Hair follicular keratinocyte (primary cell): ENCODE measurements around the gene RNF152. TPM values are rescaled to one million over a fixed set of nuclear protein-coding genes. Genes with fewer than 3 reads are reported as not detected.

Experiments used
- total RNA-seq: library from RNA; depleted of rRNA; stranded (reverse); fragments of >200 nt; gene quantifications from 2 replicates; pipeline ENCODE4 v1.2.3, GENCODE V29; 2015

Gene RNF152
- 25.5 and 27.3 TPM in 2 replicates for total RNA-seq

GRCh38 chr18:61892683-61893308, at the start of gene RNF152:
Gene RNF152, minus strand, starts transcription at chr18:61893007. Its CDS starts 76,544 bp downstream, at chr18:61816463.

